HG03196 (cell line): Measurements from ENCODE around the gene SRSF4.
"Not testable (repeated sequence)": the region's sequence is repeated elsewhere in the genome, so short reads cannot be mapped to it uniquely, and the experiment has no call there.

Source experiments
- ATAC-seq: cut with Tn5 transposase; IDR thresholded peaks from one replicate; pipeline ENCODE4 v1.9.1; 2021; ENCODE audit not compliant: unreplicated experiment

The SRSF4 gene

GRCh38 chr1:29181413-29182225, at the start of gene SRSF4:
Gene SRSF4 (minus strand): TSS chr1:29181900. CDS start chr1:29181752, 148 bp downstream.
- ATAC-seq: peak; percentile 83

- peak; percentile 91 for ATAC-seq
Measured at GRCh38 chr1:29230553-29231378, 49.1 kb upstream of the SRSF4 start, which contains the start of gene MECR. Gene MECR (minus strand): TSS chr1:29230934. CDS start chr1:29230906, 28 bp downstream.

- no peak for ATAC-seq
Measured at GRCh38 chr1:29230204-29230552, 48.5 kb upstream of the SRSF4 start.

GRCh38 chr1:29227511-29227910, 45.8 kb upstream of the SRSF4 start:
- ATAC-seq: no peak

GRCh38 chr1:29225361-29225760, 43.7 kb upstream of the SRSF4 start:
- no peak for ATAC-seq

GRCh38 chr1:29224356-29224837, 42.7 kb upstream of the SRSF4 start:
- no peak for ATAC-seq

GRCh38 chr1:29223521-29223920, 41.8 kb upstream of the SRSF4 start:
- no peak for ATAC-seq

- no peak for ATAC-seq
Measured at GRCh38 chr1:29222686-29223085, 41.0 kb upstream of the SRSF4 start.

GRCh38 chr1:29222260-29222659, 40.6 kb upstream of the SRSF4 start:
- not testable (repeated sequence) for ATAC-seq

- no peak for ATAC-seq
Measured at GRCh38 chr1:29221296-29221695, 39.6 kb upstream of the SRSF4 start.

- ATAC-seq: no peak
Measured at GRCh38 chr1:29218223-29218622, 36.5 kb upstream of the SRSF4 start.

- ATAC-seq: no peak
Measured at GRCh38 chr1:29217633-29218032, 35.9 kb upstream of the SRSF4 start.

- ATAC-seq: no peak
Measured at GRCh38 chr1:29213055-29213454, 31.4 kb upstream of the SRSF4 start.

- ATAC-seq: no peak
Measured at GRCh38 chr1:29211086-29212030, 29.7 kb upstream of the SRSF4 start.

- ATAC-seq: no peak
Measured at GRCh38 chr1:29210278-29211085, 28.8 kb upstream of the SRSF4 start.

GRCh38 chr1:29209173-29209572, 27.5 kb upstream of the SRSF4 start:
- ATAC-seq: no peak

GRCh38 chr1:29208442-29208841, 26.7 kb upstream of the SRSF4 start:
- ATAC-seq: no peak

- ATAC-seq: peak; percentile 75
Measured at GRCh38 chr1:29202584-29203340, 21.1 kb upstream of the SRSF4 start.

GRCh38 chr1:29202053-29202452, 20.4 kb upstream of the SRSF4 start:
- no peak for ATAC-seq
